Prostate gland (tissue), 2 donors: Measurements from ENCODE around the gene DSG4.

Source experiments
- POLR2A ChIP-seq: fragments of 450-650 bp; IDR thresholded peaks from one replicate; pipeline ENCODE4 v1.6.1; 2016; ENCODE audit warnings: antibody characterized with exemption, mild to moderate bottlenecking
- POLR2AphosphoS5 ChIP-seq: sonication (generic); formaldehyde crosslinking; IDR thresholded peaks from one replicate; pipeline ENCODE4 v1.6.1; 2017; ENCODE audit warnings: antibody characterized with exemption
- TF ChIP-seq, protein P1 (sequence below), 4 experiments: fragments of 200-600 bp in 2 of 4; fragments of 450-650 bp in 2 of 4; sonication (generic) in 2 of 4; IDR thresholded peaks; 1 replicate in 3 of 4; 2 replicates in 1 of 4; pipeline ENCODE4 v1.5.1; 2016 to 2019; ENCODE audit warnings: antibody characterized with exemption in 4 of 4, mild to moderate bottlenecking in 2 of 4, moderate library complexity in 2 of 4

DNA sequence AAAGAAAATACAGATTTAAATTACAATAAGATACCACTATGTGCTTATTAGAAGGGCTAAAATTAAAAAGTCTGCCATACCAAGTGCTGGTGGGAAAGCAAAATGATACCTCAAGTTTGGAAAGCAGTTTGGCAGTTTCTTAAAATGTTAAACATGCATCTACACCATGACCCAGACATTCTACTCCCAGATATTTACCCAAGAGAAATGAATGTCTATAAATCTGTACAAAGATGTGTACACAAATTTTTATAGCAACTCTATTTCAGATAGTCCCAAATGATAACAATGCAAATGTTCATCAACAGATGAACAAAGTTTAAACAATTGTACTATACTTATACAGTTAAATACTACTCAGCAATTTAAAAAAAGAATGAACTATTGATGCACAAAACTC is 7.1 kb upstream of the DSG4 start:
- no peak for TF ChIP-seq POLR2A
- TF ChIP-seq, protein P1, sequence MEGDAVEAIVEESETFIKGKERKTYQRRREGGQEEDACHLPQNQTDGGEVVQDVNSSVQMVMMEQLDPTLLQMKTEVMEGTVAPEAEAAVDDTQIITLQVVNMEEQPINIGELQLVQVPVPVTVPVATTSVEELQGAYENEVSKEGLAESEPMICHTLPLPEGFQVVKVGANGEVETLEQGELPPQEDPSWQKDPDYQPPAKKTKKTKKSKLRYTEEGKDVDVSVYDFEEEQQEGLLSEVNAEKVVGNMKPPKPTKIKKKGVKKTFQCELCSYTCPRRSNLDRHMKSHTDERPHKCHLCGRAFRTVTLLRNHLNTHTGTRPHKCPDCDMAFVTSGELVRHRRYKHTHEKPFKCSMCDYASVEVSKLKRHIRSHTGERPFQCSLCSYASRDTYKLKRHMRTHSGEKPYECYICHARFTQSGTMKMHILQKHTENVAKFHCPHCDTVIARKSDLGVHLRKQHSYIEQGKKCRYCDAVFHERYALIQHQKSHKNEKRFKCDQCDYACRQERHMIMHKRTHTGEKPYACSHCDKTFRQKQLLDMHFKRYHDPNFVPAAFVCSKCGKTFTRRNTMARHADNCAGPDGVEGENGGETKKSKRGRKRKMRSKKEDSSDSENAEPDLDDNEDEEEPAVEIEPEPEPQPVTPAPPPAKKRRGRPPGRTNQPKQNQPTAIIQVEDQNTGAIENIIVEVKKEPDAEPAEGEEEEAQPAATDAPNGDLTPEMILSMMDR (IDR thresholded peaks at IDR 0.05): no peak
- peak; percentile 71 for TF ChIP-seq POLR2AphosphoS5
